H1 (cell line): ENCODE results near the gene HYAL1.

Experiments
- CBX5 ChIP-seq: fragments of 300-800, 300-1000 bp; sonication (generic); IDR thresholded peaks from 2 replicates; pipeline ENCODE4 v1.7.1; 2016; ENCODE audit warnings: antibody characterized with exemption, low read length, low read depth
- CREB1 ChIP-seq: IDR thresholded peaks from 2 replicates; pipeline ENCODE4 v1.6.1; 2012; ENCODE audit warnings: inconsistent platforms
- CTCF ChIP-seq, 3 experiments: IDR thresholded peaks; 1 replicate in 2 of 3; 2 replicates in 1 of 3; pipeline versions ENCODE4 v1.5.1 to v1.6.1; 2011; ENCODE audit warnings: low read length in 3 of 3, mild to moderate bottlenecking in 3 of 3, inconsistent platforms in 2 of 3, low read depth in 1 of 3, moderate library complexity in 1 of 3; ENCODE audit not compliant: insufficient read depth in 1 of 3; ENCODE audit errors: control extremely low read depth in 1 of 3
- EP300 ChIP-seq, 2 experiments: IDR thresholded peaks; 1 replicate in 1 of 2; 2 replicates in 1 of 2; pipeline ENCODE4 v1.6.1; 2011 to 2012; ENCODE audit warnings: low read depth in 2 of 2, low read length in 2 of 2, mild to moderate bottlenecking in 2 of 2, borderline replicate concordance in 1 of 2, inconsistent platforms in 1 of 2, moderate library complexity in 1 of 2
- JUND ChIP-seq: IDR thresholded peaks from 2 replicates; pipeline ENCODE4 v1.6.1; 2011; ENCODE audit warnings: mild to moderate bottlenecking, improper control_type of control experiment, low read length
- POLR2A ChIP-seq, 2 experiments: IDR thresholded peaks; 1 replicate in 1 of 2; 2 replicates in 1 of 2; pipeline ENCODE4 v1.6.1; 2011; ENCODE audit warnings: low read depth in 2 of 2, low read length in 2 of 2, mild to moderate bottlenecking in 2 of 2; ENCODE audit errors: control extremely low read depth in 1 of 2
- POU5F1 ChIP-seq: IDR thresholded peaks from 2 replicates; pipeline ENCODE4 v1.6.1; 2011; ENCODE audit warnings: low read depth, mild to moderate bottlenecking, low read length, moderate library complexity
- RAD21 ChIP-seq, 2 experiments: IDR thresholded peaks in 1 of 2; conservative IDR thresholded peaks in 1 of 2; 2 replicates each; pipeline ENCODE4 v1.6.1; 2011; ENCODE audit warnings: low read depth in 2 of 2, low read length in 2 of 2, improper control_type of control experiment in 1 of 2, inconsistent platforms in 1 of 2, mild to moderate bottlenecking in 1 of 2, moderate library complexity in 1 of 2
- RFX5 ChIP-seq: IDR thresholded peaks from 2 replicates; pipeline ENCODE4 v1.6.1; 2011; ENCODE audit warnings: low read depth, low read length, improper control_type of control experiment, borderline replicate concordance
- RNF2 ChIP-seq: fragments of 200-900, 300-1000 bp; sonication (generic); IDR thresholded peaks from 2 replicates; pipeline ENCODE4 v1.7.1; 2016; ENCODE audit warnings: borderline replicate concordance, low read depth, mild to moderate bottlenecking, antibody characterized with exemption, low read length; ENCODE audit not compliant: poor library complexity, severe bottlenecking; ENCODE audit errors: missing control alignments
- SP4 ChIP-seq: IDR thresholded peaks from 2 replicates; pipeline ENCODE4 v1.6.1; 2012; ENCODE audit warnings: low read length, inconsistent platforms
- TBP ChIP-seq: IDR thresholded peaks from 2 replicates; pipeline ENCODE4 v1.6.1; 2011; ENCODE audit warnings: low read depth, low read length, improper control_type of control experiment
- USF2 ChIP-seq: IDR thresholded peaks from 2 replicates; pipeline ENCODE4 v1.6.1; 2011; ENCODE audit warnings: low read length, improper control_type of control experiment

- TF ChIP-seq POLR2A (IDR thresholded peaks at IDR 0.05; ENCODE audit: control extremely low read depth in 1 of 2, low read depth in 2 of 2, low read length in 2 of 2) (no peak), RNF2 (no peak), CTCF (IDR thresholded peaks at IDR 0.05; ENCODE audit: control extremely low read depth in 1 of 3, insufficient read depth in 1 of 3, low read depth in 1 of 3, low read length in 3 of 3) (no peak), USF2 (no peak), POU5F1 (no peak), SP4 (no peak), RAD21 (IDR thresholded peaks at IDR 0.05 in 1 of 2, conservative IDR thresholded peaks at IDR 0.05 in 1 of 2; ENCODE audit: low read depth in 2 of 2, low read length in 2 of 2) (no peak), RFX5 (no peak), CBX5 (no peak), TBP (no peak), CREB1 (no peak), JUND (no peak), EP300 (IDR thresholded peaks at IDR 0.05; ENCODE audit: borderline replicate concordance in 1 of 2, low read depth in 2 of 2, low read length in 2 of 2) (no peak)
Observed at GRCh38 chr3:50255251-50255615, 48.1 kb downstream of the HYAL1 start.
